Measurements from ENCODE around the gene ARPC4.
"Not testable (repeated sequence)": the region's sequence is repeated elsewhere in the genome, so short reads cannot be mapped to it uniquely, and the experiment has no call there.

The ARPC4 gene

DNA sequence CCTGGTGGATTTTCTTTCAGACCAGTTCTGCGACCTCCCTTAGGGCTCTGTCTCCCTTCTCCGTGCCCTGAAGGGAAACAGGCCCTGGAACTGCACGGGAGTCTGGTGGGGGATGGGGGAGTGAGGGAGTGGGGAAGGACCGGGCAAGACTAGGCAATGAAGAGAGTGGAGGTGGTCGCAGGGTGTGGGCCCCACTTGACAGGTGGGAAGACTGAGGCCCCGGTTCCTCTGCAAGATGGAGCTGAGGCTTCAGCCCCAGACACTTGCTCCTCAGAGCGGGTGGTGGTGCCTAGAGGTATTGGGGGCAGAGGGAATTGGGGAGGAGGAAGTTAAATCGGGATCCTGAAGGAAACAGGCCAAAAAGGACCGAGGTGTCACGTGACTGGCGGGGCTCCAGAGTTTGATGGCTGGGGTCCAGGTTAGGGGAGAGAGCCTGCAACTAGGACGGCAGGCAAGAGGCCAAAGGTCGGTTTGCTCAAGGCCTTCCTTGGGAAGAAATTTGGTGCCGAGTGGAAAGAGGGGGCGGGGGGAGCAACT, 22.5 kb upstream of the ARPC4 start:
- no peak for DNase-seq

DNA sequence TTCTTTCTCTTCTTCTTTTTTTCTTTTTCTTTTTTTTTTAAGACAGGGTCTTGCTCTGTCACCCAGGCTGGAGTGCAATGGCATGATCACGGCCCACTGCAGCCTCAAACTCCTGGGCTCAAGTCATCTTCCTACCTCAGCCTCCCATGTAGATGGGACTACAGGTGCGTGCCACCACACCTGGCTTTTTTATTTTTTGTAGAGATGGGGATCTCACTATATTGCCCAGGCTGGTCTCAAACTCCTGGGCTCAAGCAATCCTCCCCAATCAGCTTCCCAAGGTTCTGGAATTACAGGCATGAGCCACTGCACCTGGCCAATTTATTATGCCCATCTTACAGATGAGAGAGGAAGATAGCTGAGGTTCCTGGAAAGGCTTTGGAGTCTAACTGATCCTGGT, 21.9 kb upstream of the ARPC4 start:
- not testable (repeated sequence) for DNase-seq

DNA sequence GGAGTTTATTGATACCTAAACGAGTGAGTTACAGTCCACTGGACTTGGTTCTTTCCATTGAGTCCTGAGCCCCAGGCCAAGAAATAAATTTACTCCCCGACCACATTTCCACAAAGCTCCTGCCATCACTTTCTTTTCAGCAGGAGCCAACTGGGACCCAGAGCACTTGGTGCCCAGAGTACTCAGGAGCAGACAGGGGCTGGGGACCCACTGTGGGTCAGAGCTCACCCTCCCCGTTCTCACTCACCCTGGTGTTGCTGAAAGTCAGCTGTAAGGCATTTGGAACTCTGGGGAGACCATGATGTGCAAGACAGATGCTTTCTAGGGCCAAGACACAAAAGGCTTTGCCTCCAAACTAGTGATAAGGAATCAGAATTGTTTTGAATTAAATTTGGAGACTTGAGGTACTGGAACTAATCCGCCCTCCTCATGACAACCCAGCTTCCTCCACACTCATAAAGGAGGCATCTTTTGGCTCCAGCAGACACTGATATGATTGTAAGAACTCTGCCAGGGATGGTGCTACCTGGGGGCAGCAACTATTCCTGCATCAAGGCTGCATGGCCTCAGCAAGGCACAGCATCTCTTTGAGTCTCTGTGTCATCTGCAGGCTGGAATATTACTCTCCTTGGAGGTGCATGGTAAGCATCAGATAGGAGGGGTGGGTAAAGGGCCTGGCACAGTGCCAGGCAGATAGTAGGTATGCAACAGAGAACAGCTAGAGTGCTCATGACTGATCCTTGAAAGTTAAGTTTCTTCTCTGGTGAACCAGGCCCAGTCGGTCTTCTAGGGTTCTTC, 15.8 kb upstream of the ARPC4 start:
- DNase-seq, result no peak

DNA sequence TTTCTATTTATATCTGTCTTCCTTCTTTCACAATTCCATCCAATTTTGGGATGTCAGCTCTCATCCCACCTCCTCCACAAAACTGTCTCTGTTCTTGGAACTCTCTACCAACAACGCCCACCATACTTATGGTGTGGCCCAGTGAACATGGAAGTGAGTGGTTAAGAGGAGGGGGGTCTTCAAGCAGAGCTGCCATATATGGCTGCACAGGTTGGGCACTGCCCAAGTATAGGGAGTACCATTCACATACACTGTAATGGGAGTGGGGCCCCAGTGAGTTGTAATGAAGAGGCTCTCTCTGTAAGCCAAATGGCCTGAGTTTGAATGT, 15.2 kb upstream of the ARPC4 start:
- DNase-seq, result no peak

DNA sequence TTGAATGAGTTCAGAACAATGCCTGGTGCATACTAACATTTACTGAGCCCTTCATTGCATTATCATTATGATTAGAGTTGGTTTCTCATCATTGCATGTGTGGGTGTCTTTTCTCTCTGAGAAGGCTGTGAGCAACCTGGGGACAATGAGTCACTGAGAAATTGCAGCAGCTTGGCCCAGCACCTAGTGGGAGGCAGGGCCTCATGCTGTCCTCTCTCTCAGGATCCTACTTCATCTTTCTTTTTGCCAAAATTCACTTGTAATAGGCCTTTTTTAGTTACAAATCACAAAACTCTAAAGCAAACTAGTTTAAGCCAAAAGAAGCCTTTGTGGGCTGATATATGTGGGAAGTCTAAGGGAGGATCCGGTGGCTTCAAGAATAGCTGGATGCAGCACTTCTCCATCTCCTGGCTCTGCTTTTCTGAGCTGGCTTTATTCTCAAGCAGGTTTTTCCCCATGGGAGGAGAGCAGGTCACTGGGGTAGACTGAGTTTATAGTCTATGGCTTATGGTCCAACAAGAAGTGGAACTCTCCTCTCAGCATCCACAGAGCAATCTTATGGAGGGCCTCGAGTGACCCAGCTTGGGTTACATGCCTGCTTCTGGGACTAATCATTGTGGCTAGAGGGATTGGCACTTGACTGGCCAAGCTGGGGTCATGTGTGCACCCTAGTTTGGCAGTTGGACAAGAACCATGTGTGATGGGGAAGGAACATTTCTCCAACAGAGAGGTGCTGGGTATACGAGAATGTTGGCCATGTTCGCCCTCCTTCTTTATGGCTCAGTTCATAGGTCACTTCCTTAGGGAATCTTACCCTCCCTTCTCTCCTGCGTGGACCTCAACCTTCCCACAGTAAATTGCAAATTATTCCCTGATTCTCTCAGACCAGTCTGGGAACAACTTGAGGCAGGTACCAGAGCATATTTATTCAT, 14.5 kb upstream of the ARPC4 start:
- no peak for DNase-seq

DNA sequence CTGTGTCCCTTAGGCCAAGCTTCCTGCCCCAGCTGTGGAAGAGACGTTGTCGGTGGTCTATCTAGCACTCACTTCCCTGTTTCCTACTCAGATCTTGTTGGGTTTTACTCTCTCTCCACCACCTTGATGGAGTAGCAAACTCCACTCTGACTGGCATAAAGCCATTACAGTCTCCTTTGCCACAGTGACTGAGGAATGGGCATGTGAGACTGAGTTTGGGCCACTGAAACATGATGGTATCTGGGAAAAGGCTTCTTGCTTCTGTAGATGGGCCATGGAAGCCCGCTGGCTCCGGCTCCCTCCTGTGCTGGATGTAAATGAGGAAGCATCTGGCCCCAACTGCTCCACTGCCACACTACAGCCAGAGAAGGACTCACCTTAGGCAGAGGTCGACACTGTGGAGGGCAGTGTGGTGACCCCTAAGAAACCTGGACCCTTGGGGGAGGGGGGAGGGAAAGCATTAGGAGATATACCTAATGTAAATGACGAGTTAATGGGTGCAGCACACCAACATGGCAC, 13.7 kb upstream of the ARPC4 start:
- no peak for DNase-seq

DNA sequence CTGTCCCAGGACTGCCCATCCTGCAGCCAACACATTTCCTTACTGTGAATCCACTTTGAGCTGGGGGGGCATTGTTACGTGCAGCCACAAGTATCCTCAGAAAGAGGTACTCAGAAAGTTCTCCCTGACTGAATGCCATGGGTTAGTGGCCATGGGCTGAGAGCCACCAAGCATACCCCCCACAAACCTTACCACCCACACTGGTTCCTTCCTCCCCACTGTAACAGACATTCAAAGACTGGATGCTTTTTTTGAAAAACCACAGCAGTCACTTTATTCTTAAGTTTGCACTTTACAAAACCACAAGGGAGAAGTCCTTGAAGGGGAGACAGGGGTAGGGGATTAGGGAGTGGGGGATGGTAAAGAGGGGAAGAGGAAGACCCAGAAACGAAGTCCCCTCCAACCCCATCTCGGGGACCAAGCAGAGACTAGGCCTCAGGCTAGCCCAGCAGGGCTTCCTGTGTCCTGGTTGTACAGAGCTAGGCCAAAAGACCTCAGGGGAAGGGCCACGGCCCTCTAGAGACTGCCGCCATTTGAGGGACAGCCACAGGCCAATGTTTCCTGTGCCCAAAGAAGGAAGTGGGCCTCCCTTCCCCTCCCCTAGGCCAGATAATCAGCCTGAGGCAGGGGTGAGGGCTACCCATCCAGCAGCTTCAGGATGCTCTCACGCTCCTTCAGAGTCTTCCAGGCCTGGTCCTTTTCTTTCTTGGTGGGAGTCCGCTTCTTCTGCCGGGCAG, 13.0 kb upstream of the ARPC4 start:
- DNase-seq, result no peak

DNA sequence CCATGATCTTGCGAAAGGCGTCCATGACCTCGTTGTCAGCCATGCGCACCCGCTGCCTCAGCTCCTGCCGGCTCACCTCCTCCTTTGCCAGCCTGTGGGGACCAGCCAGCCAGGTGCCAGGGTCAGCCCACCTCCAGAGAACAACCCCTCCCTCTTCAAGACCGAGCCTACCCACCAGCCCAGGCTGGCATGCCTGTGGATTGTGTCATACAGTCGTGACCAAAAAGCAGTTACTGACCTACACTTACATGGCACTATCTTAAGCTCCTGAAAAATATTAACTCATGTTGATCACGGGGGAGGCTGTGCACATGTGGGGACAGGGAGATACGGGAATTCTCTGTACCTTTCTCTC, 12.4 kb upstream of the ARPC4 start:
- DNase-seq, result no peak

DNA sequence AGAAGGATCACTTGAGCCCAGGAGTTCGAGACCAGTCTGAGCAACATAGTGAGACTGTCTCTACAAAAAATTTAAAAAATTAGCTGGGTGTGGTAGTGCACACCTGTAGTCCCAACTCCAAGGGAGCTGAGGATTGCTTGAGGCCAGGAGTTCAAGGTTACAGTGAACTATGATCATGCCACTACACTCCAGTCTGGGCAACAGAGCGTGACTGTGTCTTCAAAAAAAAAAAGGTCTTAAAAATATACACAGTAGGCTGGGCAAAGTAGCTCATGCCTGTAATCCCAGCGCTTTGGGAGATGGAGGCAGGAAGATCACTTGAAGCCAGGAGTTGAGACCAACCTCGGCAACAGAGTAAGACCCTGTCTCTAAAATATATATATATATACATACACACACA, 12.0 kb upstream of the ARPC4 start:
- no peak for DNase-seq

DNA sequence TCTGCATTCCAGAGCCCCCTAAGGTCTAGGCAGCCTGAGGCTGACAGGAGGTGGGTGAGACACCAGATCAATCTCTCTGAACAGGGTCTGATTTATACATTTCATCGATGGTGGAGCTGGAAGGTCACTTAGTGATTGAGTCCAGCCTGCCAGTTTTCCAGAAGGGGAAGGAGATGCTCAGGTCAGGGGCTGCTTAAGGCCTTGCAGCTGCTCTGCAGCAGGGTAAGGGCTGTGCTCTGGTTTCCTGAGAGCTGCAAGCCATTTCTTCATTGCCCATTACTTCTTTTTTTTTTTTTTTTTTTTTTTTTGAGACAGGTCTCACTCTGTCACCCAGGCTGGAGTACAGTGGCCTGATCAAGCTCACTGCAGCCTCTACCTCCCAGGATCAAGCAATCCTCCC, 11.3 kb upstream of the ARPC4 start:
- DNase-seq, result no peak

DNA sequence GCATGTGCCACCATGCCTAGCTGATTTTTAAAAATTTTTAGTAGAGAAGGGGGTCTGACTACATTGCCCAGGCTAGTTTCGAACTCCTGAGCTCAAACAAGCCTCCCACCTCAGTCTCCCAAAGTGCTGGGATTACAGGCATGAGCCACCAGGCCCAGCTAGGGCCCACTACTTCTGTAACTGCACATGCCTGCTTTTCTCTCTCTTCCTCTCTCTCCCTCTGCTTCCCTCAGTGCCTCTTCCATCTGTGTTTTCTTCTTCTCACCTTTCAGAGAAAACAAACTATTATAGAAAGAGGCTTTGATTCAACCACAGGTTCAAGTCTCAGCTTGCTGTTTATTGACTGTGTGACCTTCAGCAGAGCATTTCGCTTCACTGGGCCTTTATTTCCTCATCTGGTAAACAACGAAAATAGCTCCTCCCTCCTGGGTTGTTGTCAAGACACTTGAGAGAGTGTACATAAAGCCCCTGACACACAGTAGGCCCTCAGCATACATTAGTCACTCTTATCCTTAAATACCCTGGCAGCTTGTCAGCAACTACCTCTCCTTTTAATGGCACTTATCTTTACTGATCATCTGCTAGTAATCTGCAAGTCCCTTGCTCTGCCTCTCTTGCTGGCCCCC, 10.8 kb upstream of the ARPC4 start:
- DNase-seq, result no peak

DNA sequence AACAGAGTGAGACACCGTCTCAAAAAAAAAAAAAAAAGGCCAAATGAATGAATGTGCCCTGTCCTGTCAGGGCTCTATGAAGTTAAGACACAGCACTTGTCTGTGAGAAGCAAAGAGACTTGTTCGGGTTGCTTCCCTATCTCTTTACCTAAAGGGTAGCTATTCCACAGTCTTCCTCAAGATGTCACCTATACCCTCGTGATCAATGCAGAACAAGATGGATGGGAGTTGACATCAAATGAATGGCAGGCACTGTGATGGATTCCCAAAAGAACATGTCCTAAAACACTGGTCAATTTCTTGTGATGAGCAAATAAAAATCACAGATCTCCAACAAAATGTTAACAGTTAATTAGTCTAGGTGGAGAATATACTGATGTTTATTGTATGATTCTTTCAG, 10.1 kb upstream of the ARPC4 start:
- DNase-seq, result no peak

DNA sequence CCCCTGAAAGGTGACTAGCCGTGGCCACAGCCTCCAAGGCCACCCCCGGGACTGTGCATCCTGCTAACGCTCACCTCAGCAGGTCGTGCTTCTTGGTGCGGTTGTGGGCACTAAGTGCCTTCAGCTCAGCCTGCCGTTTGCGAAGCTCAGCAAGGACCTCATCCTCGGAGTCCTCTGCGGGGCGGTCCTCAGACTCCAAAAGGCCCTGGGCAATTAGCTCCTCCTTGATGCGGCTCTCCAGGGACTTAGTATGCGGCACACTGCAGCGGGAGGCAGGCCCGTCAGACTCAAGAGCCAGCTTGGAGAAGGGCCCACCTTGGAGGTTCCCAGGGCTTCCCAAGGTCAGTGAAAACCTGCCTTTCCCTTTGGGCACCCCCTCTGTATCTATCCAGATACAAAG, 8.9 kb upstream of the ARPC4 start:
- DNase-seq, result no peak

DNA sequence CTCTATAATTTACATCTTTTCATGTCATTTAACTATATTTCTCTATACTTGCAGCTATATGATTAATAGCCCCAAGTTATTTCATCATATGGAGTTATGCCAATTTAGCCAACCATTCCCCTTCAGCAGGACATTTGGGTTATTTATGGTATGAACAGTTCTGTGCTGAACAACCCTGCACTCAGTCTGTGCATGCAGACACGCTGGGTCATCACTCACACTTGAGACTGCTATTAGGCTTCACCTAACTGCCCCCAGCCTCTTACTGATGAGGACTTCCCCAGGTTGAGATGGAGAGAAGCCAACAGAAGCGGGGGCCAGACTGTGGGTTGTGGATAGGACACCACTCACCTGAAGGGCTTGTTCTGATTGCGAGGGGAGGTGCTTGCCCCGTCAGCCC, 7.9 kb upstream of the ARPC4 start:
- no peak for DNase-seq

DNA sequence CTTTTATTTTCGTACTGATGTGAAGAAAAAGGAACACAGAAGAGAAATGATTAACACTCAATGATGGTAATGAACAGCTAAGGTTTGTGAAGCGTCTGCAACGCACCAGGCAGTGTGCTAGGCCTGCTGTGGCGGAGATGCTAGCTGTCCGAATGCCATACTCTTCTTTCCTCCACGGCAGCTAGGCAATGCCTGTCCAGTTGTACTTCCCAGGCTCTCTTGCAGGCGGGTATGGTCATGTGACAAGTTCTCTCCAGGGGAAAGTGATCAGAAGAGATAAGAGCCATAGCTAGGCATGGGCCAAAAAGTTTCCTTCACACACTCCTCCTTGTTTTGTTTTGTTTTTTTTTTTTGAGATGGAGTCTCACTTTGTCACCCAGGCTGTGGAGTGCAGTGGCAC, 7.3 kb upstream of the ARPC4 start:
- no peak for DNase-seq

DNA sequence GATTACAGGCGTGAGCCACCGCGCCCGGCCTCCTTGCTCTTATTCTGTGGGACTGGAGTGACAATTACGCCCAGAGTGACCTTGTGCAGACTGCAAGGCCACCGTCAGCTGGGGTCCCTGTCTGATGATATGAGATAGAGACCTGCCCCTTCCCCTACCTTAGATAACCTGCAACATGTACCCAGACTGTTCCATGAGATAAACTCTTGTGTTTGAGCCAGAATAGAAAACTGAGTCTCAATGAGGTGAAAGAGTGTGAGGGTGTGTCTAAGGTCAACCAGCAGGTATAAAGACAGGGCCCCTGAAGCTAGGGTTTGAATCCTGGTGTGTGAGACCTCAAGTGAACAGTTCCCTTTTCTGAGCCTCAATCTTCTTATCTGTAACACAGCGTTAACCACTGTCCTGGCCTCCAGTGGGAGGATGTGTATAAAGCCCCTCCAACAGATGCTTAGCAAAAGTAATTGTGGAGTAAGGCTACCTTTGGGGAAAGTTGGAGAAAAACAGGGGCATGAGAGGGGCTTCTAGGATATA, 6.6 kb upstream of the ARPC4 start:
- DNase-seq, result no peak

DNA sequence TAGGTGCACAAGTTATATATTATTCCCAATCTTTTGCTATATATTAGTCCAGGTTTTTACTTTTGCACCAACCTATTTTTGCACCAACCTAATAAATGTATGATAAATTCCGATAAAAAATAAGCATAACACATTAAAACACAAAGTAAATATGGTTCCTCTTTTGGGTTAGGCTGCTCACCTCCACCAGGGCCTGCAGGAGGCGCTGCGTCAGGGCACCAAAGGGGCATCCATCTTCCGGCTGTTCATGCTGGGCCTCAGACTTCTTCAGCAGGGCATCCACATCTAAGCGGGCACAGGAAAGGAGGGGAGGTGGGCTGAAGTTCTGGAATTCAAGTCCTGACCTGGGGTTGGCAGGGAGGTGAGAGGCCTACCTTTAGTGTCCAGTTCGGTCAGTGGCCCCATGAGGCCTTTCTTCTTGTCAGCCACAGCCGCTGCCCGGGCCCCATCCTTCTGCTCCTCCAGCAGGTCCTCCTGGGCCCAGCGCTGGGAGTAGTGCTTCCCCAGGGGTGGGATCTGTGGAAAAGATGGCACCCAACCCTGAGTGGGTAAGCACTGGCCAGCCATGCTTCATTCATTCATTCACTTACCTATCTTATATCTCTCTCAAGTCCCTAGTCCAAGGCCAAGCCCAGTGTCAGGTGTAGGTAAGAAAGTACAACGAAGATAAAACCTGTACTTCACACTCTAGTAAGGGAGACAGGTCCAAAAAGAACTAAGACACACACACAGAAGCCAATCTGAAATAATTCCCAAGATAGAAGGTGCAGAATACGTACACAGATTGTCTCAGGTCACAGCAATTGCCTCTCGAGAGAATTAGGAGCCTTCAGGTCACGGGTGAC, 5.8 kb upstream of the ARPC4 start:
- DNase-seq, result no peak

DNA sequence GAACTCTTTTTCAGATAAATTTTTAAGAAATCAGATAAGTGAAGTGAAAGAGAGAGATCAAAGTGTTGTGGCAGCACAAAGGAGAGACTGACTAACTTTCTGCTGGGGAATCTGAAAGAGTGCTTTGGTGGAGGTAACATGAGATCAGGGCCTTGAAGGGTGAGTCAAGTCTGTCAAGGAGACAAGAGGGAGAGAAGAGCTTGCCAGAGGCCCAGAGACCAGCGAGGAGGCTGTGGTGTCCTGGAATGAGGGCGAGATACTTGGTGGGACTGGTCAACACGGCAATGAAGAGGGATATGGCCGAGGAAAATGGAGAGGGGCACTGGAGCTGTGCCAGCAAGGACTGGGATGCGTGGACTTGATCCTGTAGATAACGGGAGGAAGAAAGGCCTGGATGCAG, 5.2 kb upstream of the ARPC4 start:
- DNase-seq, result no peak

DNA sequence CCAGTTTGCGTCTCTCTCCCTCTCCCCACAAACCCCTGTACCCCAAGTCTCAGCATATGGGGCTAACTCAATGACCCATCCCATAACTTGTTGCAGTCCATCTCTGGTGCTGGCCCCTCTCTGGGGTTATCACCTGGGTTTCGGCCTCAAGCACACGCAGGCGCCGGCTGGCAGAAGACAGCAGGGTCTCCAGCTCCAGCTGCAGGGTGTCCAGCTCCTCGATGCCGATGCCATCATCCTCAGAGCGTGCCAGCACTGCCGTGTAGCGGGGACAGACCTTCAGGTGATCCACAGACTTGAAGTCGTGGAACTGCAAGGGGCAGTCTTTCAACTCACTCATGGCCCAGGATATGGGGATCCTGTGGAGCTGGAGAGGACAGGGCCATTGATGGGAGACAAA, 1.8 kb upstream of the ARPC4 start:
- no peak for DNase-seq

DNA sequence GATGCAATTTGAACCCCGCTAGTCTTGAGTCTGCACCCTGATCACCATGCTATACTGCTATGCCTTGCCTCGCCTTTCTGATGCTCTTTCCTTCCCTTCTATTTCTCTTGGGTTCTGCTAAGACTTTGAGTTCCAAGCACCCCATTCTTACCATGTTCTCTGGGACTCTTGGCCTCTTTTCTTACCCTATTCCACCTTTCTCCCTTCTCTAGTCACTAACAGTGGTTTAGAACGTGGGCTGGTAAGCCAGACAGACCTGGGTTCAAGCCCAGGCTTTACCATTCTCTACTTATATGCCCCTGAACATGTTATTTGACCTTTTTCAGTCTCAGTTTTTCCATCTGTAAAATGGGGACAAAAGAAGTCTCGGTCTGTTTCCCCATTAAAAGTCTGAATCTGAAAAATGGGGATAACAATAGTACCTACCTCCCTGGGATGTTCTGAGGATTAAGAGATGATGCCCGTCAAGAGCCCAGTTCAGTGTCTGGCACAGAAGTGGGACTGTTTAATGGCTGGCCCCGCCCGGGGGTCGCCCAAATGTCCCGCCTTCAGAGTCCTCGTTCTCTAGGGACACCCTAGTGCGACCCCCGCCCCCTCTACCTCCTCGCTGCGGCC, 985 bp upstream of the ARPC4 start:
- no peak for DNase-seq

DNA sequence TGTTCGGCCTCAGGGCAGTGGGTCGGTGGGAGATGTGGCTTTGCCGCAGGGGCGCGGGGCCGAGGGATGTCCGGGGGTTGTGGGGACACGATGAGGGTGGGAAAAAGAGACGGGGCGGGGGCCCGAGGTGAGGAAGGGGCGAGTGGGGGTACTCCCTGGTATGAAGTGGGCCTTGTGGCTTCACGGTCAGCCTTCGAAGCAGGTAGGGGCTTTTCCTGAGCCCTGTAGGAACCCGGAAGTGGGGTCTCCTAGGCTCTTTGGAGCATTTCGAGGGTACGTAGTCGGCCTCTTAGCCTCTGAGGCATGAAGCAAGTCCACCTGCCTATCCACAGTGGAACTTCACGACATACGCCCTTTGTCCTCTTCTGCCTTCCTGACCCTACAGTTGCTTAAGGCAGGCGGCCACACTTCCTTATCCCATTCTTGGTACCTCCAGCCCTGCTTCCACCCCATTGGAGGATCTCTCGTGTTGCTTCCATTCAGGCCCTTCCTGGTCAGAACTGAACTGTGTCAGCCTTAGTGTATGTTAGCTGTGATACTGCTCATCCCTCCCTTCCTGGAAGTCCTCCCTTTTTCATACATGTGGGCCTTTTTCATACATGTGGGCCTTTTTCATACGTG, 389 bp downstream of the ARPC4 start:
- DNase-seq, result no peak
